ENCODE results near the gene MAP3K3. TPM values are rescaled to one million over a fixed set of nuclear protein-coding genes. Genes with fewer than 3 reads are reported as not detected.
A peak's percentile ranks its signal among the peaks of the same experiment; 100 is the strongest.

MAP3K3 gene
- total RNA-seq, 1 donor from 2014 or later, result 32.5 TPM

- ChIA-PET CTCF (no interaction called here), POLR2A (no interaction called here)
- Mint-ChIP-seq H3K27me3 (no peaks in the 10 kb centered on the region), H3K27ac (no peak overlapping the region), H3K4me1 (peaks cover 7% of the 10 kb centered on the region), H3K36me3 (ENCODE audit: low read depth) (peaks cover 53% of the 10 kb centered on the region), H3K4me3 (no peak overlapping the region), H3K9me3 (no peaks in the 10 kb centered on the region)
- no peak for TF ChIP-seq CTCF (IDR thresholded peaks at IDR 0.05)
- intact Hi-C loops (cut with micrococcal nuclease), result no loop called here
- no peak for DNase-seq
- no peak for ATAC-seq (ENCODE audit: low read depth)
Observed at GRCh38 chr17:63653050-63653449, 30.8 kb downstream of the MAP3K3 start.

GRCh38 chr17:63657786-63658185 lies 35.6 kb downstream of the MAP3K3 start:
- DNase-seq (no peak), ATAC-seq (ENCODE audit: low read depth) (no peak)
- Mint-ChIP-seq H3K27ac (no peak overlapping the region), H3K36me3 (ENCODE audit: low read depth) (peaks cover 65% of the 10 kb centered on the region), H3K27me3 (no peaks in the 10 kb centered on the region), H3K4me1 (no peaks in the 10 kb centered on the region), H3K4me3 (no peak overlapping the region), H3K9me3 (no peaks in the 10 kb centered on the region)
- ChIA-PET CTCF (no interaction called here), POLR2A (no interaction called here)
- no peak for TF ChIP-seq CTCF (IDR thresholded peaks at IDR 0.05)
- intact Hi-C loops (cut with micrococcal nuclease), result no loop called here

GRCh38 chr17:63658366-63658765 lies 36.1 kb downstream of the MAP3K3 start:
- Mint-ChIP-seq H3K36me3 (ENCODE audit: low read depth) (peaks cover 64% of the 10 kb centered on the region), H3K9me3 (no peaks in the 10 kb centered on the region), H3K27me3 (no peaks in the 10 kb centered on the region), H3K27ac (no peak overlapping the region), H3K4me1 (no peaks in the 10 kb centered on the region), H3K4me3 (no peak overlapping the region)
- ATAC-seq (ENCODE audit: low read depth) (no peak), DNase-seq (no peak)
- intact Hi-C loops (cut with micrococcal nuclease), result no loop called here
- CTCF ChIA-PET, result no interaction called here
- TF ChIP-seq CTCF (IDR thresholded peaks at IDR 0.05), result no peak
- POLR2A ChIA-PET, result interaction anchor here (0.6 kb wide), 1 partner anchor 29 kb away, joined by 5 read pairs; no protein-coding TSS in a partner anchor

- no peaks in the 10 kb centered on the region for H3K27me3 Mint-ChIP-seq
- intact Hi-C loops (cut with micrococcal nuclease), result no loop called here
- no peak for TF ChIP-seq CTCF (IDR thresholded peaks at IDR 0.05)
- peaks cover 65% of the 10 kb centered on the region for H3K36me3 Mint-ChIP-seq (ENCODE audit: low read depth)
- H3K4me1 Mint-ChIP-seq, result peaks cover 7% of the 10 kb centered on the region
- ChIA-PET POLR2A (no interaction called here), CTCF (no interaction called here)
- H3K9me3 Mint-ChIP-seq, result no peaks in the 10 kb centered on the region
- no peak overlapping the region for H3K27ac Mint-ChIP-seq
- no peak for DNase-seq
- no peak for ATAC-seq (ENCODE audit: low read depth)
- no peak overlapping the region for H3K4me3 Mint-ChIP-seq
Observed at GRCh38 chr17:63659850-63660249, 37.6 kb downstream of the MAP3K3 start.

- Mint-ChIP-seq H3K27me3 (no peaks in the 10 kb centered on the region), H3K4me3 (peak overlapping the region; percentile 68), H3K9me3 (no peaks in the 10 kb centered on the region), H3K4me1 (peaks cover 44% of the 10 kb centered on the region), H3K36me3 (ENCODE audit: low read depth) (peaks cover 66% of the 10 kb centered on the region), H3K27ac (peak overlapping the region; percentile 95)
- CTCF ChIA-PET, result interaction anchor here (1.1 to 1.9 kb wide), 6 partner anchors 10 to 240 kb away, joined by 3 to 6 read pairs (median 5); no protein-coding TSS in a partner anchor
- peak; percentile 71 for ATAC-seq (ENCODE audit: low read depth)
- TF ChIP-seq CTCF (IDR thresholded peaks at IDR 0.05), result no peak
- no peak for DNase-seq
- POLR2A ChIA-PET, result interaction anchor here (0.9 to 4.7 kb wide), 11 partner anchors 10 to 108 kb away, joined by 3 to 32 read pairs (median 6); partner anchors contain the start of genes CCDC47, DDX42 and MAP3K3
- intact Hi-C loops (cut with micrococcal nuclease), result loop anchor here (5.0 kb wide), 1 partner anchor 43 kb away; the partner anchor contains the start of gene MAP3K3
Observed at GRCh38 chr17:63665527-63666214, 43.5 kb downstream of the MAP3K3 start.

Measured in activated B cell treated with CpG ODN at 0.5 μM for 24 hours (primary cell).